Activated CD4-positive, alpha-beta T cell treated with anti-CD3 and anti-CD28 coated beads for 1 hour (primary cell): ENCODE measurements around the gene NUDT6.
"Not testable (repeated sequence)": the region's sequence is repeated elsewhere in the genome, so short reads cannot be mapped to it uniquely, and the experiment has no call there.

Source experiments
- DNase-seq: peaks from one replicate; pipeline ENCODE4 v3.0.0-alpha.2; 2020

NUDT6 gene

DNA sequence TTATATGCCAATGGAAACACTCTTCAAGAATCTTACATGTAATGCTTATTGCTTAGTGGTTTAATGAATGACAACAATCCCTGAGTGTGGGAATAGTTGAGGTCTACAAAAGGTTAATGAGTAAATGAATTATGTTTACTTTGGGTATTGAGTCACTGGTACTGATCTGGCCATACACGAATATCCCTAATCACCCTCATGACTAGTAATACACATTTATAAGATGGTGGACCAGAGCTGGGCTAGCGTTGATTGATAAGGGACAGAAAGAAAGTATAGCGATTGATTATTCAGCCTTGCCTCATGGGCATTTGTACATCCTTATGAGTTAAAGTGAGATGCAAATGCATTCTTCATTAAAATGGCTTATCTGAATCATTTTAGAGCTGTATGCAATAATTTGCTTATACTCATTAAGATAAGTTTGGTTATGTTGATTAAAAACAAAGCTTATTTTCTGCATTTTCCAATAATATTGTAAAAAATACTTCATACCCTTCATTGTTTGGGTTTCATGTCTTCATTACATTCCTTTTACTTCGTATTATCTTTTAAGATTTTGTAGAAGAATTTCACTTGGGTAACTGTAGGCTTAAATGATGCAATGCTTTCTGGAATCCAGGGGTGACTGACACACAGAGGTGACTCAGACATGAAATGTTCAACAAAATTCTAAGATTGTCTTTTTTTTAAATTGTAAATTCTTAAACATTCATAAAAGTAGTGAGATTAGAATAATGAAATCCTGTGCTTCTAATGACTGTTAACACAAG, 48.4 kb downstream of the NUDT6 start:
- no peak for DNase-seq

DNA sequence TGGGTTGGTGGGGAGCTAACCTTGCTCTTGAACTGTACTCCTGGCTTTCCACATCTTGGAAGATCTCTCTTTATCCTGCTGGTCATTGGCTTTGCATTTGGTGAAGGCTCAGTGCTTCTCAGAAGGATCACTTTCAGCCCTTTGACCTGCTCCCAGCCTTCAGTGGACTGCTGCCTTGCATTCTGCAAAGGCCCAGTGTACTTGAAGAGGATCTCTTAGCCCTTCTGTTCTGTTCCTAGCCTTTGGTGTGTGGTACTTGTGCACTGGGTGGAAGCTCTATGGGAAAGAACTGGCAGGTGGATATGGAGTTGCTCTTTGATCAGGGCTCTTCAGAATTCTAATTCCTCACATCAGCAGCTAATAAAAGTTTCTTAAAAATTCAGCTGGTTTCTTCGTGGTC, 49.3 kb downstream of the NUDT6 start:
- no peak for DNase-seq

DNA sequence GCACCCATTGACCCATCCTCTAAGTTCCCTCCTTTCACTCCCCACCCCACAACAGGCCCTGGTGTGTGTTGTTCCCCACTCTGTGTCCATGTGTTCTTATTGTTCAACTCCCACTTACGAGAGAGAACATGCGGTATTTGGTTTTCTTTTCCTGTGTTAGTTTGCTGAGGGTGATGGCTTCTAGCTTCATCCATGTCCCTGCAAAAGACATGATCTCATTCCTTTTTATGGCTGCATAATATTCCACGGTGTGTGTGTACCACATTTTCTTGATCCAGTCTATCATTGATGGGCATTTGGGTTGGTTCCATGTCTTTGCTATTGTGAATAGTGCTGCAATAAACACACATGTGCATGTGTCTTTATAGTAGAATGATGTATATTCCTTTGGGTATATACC, 54.2 kb downstream of the NUDT6 start:
- not testable (repeated sequence) for DNase-seq

DNA sequence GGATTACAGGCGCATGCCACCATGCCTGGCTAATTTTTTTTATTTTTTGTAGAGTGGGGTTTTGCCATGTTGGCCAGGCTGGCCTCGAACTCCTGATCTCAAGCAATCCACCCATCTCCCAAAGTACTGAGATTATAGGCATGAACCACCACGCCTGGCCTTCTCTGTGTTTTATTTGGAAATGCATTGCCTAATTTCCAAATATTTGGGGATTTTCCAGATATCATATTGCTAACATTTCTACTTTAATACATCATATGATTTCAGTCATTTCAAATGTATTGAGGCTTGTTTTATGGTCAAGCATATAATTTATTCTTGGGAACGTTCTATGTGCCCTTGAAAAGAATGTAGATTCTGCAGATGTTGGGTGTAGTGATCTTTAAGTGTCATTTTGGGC, 57.0 kb downstream of the NUDT6 start:
- no peak for DNase-seq

DNA sequence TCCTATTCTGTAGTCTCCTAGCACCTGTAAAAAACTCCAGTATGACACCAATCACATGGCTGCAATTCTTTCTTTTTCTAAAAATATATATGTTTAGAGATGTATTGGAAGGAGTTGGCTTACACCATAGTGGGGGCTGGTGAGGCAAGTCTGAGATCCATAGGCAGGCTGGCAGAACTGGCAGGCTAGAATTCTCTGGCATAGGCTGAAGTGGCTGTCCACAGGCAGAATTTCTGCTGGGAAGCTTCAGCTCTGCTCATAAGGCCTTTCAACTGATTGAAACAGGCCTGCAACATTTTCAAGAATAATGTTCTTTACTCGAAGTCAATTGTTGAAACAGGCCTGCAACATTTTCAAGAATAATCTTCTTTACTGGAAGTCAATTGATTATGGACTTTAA, 58.8 kb downstream of the NUDT6 start:
- no peak for DNase-seq

DNA sequence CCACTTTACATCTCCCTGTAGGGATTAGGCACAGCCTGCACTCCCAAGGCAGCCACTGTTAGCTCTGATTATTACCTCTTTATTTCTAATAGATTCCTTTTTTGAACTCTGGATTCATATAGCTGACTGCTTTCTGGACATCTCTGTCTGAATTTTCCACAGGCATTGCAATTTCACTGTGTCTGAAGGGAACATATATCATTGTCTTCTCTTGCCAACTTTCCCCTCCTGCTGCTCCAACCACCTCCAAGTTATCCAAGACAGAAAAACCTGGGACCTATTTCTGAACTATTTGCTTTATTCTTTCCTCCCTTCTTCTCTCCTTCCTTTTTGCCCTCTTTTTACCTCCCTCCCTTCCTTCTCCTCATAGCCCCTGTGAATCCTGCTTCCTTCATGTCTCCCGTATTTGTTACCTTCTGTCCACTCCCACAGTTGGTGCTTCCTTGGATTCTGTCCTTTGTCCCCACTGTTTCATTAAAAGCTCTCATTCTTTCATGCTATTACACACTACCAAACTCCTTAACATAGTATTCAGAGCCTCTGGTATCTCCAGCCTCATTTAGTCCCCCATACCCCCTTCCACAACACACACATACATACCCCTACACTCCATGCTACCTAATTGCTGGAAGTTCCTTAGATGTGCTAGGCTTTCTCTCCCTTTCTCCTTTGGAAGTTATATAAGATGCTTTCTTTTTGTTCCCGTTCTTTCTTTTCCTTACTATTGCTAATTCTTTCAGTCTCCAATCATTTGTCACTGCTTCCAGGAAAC, 61.0 kb downstream of the NUDT6 start:
- DNase-seq = no peak

DNA sequence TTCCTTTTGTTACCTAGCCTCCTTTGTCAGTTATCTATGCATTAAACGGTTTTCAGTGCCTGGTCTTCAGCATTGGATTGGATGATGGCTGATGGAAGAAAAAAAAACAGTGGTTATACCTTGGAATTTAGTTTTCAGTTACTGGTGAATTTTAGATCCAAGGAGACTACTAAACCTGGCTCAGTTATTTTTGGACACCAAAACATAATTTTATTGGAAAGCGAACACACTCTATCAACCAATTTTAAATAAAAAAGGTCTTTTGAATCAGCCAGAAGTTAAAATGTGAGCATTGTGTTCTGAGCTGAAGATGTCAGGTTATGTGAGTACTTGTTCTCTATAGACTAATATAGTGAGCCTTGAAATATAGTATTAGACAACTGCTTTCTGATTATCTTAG, 63.7 kb downstream of the NUDT6 start:
- no peak for DNase-seq

DNA sequence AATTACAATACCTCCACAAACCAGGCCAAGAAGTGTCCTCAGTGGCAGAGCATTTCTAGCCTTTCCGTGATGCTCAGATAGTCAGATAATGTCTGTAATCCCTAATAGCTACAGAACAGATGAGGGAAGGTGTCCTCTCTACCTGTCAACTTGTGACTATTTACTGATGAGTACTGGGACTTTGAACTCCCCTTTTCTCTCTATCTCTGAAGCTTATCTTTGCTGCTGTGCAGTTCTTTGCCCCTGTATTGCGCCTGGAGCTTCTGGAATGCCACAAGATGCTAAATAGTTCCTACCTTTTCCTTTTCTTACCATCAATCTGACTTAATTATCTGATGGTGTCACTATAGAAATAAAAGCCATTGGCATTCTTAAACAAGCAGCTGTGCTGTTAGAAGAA, 65.2 kb downstream of the NUDT6 start:
- no peak for DNase-seq

DNA sequence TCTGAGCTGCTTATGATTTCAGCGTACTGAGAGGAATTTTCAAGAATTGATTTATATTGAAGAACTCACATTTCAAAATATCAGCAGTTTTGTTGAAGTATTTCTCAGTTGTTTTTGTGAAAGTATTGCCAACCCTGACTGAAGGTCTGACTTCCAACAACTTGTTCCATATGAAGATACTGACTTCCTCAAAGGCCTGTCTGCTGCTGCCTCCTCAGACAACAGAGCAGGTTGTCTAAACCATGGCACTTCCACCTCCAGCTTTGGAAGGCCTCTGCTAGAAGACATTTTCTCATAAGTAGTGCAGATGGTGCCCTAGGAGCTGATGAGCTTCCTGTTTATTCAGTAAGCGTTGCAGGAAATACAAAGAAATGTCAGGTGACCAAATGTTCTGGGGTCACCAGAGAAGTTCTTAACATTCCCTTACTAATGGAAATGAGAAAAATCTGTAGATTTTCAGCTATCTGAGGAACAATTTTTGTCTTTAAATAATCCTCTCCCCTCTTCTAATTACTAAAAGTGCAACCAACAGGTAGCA, 67.0 kb downstream of the NUDT6 start:
- DNase-seq = no peak

DNA sequence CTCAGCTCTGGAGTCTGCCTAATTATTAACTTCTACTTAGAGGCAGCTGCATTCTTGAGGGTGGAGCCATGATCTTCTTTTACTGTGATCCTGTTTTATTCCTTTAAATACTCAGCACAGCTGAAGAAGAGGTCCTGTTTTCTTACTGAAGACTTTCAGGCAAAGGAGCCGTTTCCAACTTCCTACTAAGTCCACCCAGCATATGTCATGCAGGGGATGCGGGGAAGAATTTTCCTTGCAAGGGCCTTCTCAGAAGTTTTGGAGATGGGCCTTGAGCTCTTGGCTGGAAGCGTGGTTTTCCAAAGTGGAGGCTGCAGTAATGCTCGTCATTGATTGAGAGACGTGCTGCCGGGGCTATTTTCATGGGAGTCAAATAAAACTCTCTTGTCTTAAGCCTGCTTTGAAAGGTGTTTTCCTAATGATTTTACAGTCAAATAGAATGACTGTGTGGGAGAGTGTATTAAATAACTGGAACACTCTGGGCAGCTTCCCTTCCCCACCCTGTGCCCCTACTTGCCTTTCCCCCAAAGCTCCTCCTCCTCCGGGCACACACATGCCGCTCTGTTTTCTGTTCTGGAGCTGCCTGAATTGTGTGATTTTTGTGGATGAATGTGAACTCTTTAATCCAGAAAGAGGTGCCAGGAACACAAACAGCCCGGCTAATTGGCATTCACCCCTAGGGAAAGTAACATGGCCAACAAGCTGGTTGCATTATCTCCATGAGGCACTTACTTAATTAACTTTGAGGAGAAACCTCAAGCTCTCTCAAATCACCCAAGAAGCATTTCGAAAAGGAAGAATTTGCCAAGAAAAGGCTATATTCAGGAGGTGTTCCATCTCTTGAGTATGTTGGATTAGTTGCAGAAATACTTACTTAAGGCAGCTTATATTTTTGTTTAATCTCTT, 67.7 kb downstream of the NUDT6 start:
- no peak for DNase-seq

DNA sequence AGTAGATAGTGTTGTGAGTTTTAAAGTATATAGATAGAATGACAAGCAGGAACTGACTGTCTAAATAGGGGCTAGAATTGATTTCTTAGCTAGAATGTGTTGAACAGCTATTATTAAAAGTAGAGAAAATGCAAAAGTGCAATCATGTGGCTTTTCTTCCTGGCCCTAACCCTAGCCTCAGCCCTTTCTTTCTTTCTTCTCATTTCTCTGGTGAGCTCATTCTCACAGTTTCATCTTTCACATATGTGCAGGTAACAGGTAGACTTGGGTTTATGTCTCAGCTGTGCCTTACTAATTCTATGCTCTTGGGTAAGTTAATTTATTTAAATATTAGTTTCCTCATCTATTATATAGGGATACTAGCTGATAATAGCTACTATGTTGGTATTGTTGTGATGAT, 70.8 kb downstream of the NUDT6 start:
- no peak for DNase-seq

DNA sequence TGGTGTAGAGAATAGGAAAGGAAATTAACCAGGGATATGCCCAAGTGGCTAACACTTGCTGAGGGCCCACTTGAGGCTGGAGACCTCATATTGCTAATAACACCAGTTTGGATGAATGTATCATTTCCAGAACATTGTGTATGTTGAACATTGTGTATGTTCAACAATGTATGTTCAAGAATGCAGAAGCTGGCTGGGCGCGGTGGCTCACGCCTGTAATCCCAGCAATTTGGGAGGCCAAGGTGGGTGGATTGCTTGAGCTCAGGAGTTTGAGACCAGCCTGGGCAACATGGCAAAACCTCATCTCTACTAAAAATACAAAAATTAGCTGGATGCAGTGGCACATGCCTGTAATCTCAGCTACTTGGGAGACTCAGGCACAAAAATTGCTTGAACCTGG, 72.6 kb downstream of the NUDT6 start:
- not testable (repeated sequence) for DNase-seq

DNA sequence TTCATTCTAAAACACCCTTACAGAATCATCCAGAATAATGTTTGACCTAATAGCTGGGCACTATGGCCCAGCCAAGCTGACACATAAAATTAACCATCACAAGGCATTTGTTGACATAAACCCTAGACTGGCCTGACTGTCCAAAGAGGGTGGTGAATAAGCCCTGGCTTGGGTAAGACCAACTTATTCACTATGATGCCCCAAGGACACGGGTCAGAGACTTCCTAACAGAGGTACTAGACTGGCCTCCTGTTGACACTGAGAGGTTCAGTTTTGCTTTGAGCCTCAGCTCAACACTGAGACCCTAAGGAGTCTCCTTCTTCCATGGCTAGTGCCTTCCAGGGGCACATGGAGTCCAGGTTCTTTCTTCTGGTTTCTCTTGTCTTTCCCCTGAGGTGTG, 74.5 kb downstream of the NUDT6 start:
- no peak for DNase-seq

DNA sequence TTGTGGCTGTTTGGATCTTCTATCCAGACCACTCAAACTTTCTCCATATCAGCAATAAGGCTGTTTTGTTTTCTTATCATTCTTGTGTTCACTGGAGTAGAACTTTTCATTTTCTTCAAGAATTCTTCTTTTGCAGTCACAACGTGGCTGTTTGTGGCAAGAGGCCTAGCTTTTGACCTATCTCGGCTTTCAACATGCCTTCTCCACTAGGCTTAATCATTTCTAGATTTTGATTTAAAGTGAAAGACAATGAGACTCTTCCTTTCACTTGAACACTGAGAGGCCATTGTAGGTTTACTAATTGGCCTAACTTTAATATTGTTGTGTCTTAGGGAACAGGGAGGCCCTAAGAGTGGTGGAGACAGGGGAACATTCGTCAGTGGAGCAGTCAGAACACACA, 76.6 kb downstream of the NUDT6 start:
- DNase-seq = no peak

DNA sequence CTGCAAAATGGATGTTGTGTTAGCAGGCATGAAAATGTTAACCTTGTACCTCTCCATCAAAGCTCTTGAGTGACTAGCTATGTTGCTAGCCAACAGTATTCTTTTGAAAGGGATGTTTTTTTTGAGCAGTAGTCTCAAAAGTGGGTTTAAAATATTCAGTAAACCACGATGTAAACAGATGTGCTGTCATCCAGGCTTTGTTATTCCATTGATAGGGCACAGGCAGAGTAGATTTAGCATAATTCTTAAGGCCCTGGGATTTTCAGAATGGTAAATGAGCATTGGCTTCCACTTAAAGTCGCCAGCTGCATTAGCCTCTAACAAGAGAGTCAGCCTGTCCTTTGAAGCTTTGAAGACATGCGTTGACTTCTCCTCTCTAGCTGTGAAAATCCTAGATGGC, 77.3 kb downstream of the NUDT6 start:
- DNase-seq = no peak

DNA sequence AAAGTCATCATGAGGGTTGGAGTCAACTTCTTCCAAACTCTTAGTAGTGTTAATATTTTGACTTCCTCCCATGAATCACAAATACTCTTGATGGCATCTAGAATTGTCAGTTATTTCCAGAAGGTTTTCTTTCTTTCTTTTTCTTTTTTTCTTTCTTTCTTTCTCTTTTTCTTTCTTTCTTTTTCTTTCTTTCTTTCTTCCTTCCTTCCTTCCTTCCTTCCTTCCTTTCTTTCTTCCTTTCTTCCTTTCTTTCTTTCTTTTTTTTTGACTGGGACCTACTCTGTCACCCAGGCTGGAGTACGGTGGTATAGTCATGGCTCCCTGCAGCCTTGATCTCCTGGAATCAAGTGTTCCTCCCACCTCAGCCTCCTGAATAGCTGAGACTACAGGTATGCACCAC, 78.0 kb downstream of the NUDT6 start:
- DNase-seq = not testable (repeated sequence)

DNA sequence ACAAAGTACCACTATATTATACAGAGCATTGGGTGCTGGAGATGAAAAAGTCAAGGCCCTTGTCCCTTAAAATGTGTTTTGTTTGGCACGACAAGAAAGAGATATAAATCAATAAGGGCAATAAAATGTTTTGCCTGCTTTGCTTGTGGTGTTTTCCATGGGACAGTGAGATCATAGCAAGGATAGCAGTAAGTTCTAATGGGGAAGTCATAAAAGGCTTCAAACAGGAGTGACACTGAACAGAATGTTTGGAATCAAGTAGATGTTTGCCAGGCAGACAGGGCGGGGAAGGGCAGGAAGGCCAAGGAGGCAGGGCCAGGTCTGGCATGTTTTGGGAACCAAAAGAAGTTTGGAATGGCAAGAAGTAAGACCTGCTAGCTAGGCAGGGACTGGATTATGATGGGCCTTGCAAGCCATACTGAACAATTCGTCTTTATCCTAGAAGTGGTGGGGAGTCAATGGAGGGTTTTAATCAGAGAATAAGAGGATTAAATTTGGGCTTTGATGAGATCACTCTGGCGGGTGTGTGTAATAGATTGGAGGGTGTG, 79.3 kb downstream of the NUDT6 start:
- DNase-seq = no peak
